GM19023 (cell line): ENCODE results near the gene RNF224.

Experiments used
- ATAC-seq: cut with Tn5 transposase; IDR thresholded peaks from one replicate; pipeline ENCODE4 v1.9.1; 2021; ENCODE audit warnings: mild to moderate bottlenecking, moderate library complexity; ENCODE audit not compliant: unreplicated experiment

The RNF224 gene

DNA sequence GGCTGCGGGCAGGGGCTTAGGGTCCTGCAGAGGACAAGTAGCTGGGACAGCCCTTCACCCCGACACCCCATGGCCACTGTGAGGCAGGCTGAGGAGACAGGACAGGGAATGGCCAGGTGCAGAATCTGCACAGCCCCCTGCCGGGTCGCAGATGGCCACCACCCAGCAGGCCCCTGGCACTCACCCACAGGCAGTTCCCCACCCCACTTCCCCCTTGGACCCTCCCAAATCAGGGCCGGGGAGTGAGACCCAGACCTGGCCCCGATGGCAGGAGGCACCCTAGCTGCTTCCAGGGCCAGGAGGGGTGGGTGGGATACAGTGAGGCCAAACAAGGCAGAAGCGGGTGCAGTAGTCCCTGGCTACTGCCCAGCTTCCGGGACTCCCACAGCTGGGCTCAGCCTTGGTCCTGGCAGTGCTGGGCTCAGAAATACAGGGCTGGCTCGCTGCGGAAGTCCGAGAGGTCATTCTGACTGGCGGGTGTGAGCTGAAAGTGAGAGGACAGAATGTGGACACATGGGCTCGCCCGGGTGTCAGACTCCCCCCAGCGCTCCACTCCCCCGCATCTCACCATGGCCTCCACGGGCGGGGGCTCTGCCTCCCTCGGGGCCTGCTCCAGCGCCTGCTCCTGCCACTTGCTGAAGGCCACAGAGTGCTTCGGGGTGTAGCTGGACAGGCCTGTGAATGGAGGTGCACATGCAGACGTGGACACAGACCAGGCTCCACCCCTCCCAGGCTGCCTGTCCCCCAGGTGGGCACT is 35.4 kb upstream of the RNF224 start:
- ATAC-seq: no peak

- no peak for ATAC-seq
These were observed 34.9 kb upstream of the RNF224 start for GRCh38 chr9:137192448-137192780.

DNA sequence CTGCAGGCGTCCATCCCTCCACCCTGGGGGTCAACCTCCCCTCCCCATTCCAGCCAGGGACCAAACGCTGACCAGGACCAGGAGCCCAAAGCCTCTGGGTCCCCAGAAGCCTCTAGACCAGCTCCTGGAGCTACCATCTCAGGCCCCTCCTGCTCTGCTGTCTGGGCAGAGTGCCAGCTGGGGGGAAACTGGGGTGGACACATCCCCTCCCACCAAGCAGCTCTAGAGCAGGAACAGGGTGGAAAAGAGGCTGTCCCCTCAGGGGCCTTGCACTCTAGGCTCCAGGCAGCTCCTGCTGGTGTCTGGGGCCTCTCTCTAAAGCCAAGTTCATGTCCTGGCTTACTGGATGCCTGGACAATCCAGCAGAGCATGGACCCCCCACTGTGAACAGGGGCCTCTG is 34.4 kb upstream of the RNF224 start:
- ATAC-seq: no peak

DNA sequence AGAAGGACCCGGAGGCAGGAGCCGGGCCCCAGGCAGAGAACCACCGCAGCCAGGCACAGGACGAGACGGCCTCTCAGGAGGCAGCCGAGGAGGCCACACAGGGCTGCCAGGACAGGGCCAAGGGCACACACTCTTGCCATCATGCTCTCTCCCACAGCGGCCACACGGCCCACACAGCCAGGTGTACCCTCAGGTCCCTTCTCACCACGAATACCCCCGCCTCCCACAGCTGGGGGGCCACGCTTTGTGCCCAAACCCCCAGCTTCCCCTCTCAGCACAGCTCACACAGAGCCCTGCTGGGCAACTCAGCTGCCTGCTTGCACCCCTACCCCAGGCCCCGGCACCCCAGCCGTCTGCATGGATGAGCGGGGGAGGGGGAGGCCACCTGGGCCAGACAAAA is 33.5 kb upstream of the RNF224 start:
- ATAC-seq: no peak

- ATAC-seq: no peak
These were observed 32.9 kb upstream of the RNF224 start for GRCh38 chr9:137194388-137194787.

DNA sequence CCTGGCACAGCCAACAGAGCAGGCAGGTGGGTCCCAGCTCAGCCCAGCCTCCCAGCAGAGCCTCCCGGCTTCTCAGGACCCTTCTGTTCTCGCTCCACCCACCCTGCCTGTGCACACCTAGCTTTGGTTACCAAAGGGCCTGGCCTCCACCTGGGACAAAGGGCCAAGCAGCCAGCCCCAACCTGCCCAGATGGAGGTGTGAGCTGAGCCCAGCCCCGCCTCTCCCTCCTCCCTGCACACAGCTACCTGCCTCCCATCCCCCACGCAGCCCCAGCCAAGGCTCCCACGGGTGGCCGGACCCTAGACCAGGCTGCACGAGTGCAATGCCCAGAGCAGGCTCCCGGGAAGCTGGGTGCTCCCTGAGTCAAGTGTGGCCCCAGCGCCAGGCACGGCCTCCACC is 32.4 kb upstream of the RNF224 start:
- ATAC-seq: no peak

DNA sequence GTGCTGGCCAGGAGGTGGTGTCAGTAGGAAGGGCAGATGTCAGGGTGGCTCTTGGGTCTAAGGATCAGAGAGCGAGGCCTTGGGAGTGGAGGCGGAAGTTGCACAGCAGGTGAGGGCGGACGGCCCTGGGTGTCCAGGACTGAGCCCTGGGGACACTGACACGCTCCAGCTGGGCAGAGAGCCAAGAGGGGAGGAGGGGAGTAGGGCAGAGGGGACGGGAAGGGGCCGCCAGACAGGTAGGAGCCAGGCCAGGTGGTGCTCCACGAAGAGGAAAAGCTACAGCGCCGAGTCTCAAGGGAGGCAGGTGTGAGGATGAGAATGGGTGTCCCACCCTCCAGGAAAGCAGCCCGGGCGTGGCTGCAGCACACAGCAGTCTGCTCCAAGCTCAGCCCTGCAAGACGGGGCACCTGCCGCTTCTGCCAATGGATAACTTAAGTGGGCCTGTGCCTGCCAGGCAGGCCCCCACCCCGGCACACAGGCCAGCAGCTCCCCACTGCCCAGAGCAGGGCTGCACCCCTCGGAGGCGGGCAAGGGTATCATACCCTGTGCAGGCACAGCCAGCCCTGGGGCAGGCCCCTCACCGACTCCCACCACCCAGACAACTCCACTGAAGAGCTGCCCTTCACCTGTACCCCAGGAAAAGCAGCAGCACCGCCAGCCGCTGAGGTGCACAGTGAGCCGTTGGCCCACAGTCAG is 31.6 kb upstream of the RNF224 start:
- ATAC-seq: no peak

- no peak for ATAC-seq
These were observed 29.0 kb upstream of the RNF224 start for GRCh38 chr9:137198051-137198901.

- ATAC-seq: no peak
These were observed 28.4 kb upstream of the RNF224 start for GRCh38 chr9:137198902-137199283.

DNA sequence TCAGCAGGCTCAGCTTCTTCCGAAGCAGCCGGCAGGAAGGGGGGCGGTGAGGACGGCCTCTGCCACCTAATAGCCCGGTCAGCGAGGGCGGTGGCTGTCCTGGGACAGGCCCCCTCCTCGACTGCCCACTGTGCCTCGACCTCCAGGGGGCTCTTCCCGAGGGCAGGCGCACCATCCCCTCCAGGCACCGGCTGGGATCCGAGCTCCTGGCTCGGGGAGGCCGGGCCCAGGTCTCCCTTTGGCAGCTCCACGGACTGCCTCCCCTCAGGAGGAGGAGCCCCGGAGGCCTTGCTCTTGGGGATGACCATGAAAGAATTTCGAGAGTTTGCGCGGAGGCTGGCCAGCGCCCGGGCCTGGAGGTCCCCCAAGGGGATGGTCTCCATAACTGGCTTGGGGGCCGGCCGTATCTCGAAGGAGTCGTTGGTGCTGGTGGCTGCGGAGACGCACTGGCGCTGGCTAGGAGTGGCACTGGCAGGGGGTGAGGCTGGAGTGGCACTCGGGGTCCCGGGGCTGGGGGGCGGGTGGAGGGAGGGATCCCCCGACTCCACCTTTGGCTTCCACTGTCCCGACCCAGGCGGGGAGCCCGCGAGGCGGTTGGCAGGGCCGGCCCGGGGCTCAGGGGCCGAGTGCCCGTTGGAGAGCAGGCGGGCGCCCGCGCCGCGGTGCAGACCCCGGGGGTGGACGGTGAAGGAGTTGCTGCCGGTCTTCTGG is 27.7 kb upstream of the RNF224 start:
- no peak for ATAC-seq

DNA sequence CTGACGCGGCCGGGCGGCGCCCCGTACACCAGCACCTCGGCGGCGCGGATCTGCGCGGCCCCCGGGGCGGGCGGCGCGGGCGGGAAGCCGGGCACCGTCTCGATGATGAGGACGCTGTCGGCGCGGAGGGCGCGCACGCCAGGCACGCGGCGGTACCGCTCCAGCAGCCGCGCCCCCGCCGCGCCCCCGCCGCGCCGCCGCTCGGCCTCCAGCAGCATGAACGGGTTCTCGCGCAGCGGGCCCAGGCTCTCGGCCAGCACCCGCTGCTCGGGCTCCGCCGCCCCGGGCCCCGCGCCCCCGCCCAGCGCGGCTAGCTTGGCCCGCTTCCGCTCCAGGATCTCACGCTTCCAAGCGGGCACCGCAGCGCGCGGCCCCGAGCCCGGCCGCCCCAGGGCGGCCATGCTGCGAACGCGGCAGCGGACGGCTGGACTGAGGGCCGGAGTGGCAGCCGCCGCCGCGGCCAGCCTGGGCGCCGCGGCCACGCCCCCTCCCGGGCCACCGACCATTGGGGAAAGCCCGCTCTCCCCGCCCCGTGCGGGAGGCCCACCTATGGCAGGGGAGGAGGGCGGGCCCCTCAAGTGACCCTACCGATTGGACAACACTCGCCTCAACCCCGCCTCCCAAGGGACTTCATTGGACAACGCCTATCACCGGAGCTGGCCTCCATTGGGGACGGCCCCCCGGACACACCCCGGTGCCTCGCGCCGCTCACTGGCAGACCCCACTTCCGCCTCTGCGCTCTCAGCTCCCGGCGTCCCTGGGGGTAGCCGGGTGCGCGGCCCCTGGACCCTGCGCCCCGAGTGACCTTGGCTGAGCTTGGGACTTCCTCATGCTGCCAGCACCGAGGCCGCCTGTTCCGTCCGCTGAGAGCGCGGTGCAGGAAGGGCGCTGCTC is 26.7 kb upstream of the RNF224 start, which contains the start of gene TPRN:
TPRN (minus strand) TSS at position 431 of the 894 bp plus-strand sequence; CDS start at position 401, 30 bp downstream.
- peak; percentile 87 for ATAC-seq

DNA sequence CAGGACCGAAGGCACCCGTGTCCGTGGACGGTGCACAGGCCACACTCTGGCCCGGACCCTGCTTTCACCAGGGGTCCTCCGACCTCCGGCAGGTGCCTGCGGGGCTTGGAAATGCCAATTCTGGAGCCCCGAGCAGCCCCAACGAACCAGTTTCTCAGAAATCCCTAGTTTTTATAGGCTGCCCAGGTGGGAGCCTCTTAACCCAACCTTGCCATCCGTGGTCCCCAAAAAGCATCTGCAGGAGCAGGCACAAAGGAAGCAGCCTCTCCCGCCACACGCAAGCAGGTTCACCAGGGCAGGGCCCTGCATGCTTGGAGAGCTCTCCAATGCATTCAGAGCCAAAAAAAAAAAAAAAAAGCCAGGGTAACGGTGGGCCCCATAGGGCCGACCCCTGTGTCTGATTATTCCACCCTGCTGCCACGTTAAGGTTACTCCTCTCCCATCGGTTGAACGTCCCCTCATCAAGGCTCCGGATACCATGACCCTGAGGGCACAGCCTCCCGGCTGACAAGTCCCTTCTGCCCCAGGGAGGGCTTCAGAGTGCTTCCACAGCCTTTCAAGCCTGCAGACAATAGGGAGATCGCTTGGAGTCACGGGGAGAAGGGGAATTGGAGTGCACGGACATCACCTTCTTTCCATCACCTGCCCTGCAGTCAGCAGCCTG is 26.0 kb upstream of the RNF224 start:
- ATAC-seq: no peak

DNA sequence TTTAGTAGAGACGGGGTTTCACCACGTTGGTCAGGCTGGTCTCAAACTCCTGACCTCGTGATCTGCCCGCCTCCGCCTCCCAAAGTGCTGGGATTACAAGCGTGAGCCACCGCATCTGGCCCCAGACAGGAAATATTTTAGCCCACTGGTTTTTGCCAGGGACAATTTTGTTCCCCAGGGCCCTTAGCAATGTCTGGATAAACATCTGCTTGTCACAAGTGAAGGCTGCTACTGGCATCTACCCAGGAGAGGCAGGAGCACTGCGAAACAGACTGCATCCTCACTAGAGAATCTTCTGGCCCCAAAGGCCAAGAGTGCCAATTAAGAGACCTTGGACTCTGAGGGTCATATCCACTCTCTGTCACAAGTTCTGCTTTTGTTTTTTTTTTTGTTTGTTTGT is 24.3 kb upstream of the RNF224 start:
- ATAC-seq: no peak

- ATAC-seq: no peak
These were observed 22.6 kb upstream of the RNF224 start for GRCh38 chr9:137204731-137205125.

DNA sequence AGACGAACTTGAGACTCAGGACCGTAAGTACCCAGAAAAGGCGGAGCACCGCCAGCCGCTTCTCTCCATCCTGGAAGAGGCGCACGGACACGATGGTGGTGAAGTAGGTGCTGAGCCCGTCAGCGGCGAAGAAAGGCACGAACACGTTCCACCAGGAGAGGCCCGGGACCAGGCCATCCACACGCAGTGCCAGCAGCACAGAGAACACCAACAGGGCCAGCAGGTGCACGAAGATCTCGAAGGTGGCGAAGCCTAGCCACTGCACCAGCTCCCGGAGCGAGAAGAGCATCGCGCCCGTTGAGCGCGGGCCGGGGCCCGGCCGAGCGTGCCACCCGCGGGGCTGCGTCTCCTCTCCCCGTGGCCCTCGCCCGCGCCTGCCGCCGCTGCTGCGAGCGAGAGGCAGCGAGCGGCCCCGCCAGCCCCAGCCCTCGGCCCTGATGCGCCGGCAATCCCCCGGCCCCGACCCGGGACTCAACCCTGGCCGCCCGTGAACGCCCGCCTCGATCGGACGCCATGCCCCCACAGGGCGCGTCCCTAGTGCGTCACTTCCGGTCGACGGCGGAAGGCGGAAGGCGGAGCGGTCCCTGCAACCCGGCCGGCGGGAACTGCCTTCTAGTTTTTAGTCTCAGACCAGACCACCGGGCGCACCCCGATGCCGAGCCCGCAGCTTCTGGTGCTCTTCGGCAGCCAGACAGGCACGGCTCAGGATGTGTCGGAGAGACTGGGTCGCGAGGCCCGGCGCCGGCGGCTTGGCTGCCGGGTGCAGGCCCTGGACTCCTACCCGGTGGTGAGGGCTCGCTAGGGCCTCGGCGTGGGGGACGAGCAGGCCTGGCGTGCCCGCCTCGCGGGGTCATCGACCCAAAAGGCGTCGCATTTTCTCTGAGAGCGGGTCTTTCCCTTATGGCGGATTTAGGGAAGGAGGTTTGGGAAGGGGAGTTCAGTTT is 21.9 kb upstream of the RNF224 start, which contains the start of the genes NDOR1 and TMEM203:
NDOR1 (plus strand) TSS at position 575 of the 944 bp plus-strand sequence; CDS start at position 653, 78 bp downstream.
TMEM203 (minus strand) TSS at position 523 of the 944 bp plus-strand sequence; CDS start at position 289, 234 bp downstream.
- peak; percentile 44 for ATAC-seq

- ATAC-seq: no peak
These were observed 20.7 kb upstream of the RNF224 start for GRCh38 chr9:137206602-137207001.

GRCh38 chr9:137211532-137211931 is 15.8 kb upstream of the RNF224 start:
- no peak for ATAC-seq

DNA sequence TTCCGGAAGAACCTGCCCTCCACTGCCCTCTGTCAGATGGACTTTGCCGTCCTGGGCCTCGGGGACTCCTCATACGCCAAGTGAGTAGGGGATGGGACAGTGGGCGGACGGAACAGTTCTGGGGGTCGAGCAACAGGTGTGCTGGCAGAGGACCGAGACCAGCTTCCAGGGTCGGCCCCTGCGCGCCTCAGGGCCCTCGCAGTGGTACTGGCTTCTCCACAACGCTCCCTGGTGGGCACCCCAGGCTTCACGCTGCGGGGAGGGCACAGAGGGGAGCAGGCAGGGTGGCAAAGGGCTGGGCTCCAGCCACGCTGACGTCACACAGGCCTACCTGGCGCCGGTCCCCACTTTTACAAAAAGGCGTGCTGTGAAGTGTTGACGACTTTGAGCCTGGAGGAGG is 14.8 kb upstream of the RNF224 start:
- ATAC-seq: no peak
